IPS-20b (cell line): ENCODE data around the gene MAPK8IP3.

Experiments used
- H3K27ac ChIP-seq: one replicate; pipeline ENCODE4 v1.5.1; 2013; ENCODE audit warnings: low read length
- H3K27me3 ChIP-seq: 2 replicates; pipeline ENCODE4 v1.6.1; 2013; ENCODE audit warnings: mild to moderate bottlenecking, low read length, inconsistent platforms; ENCODE audit not compliant: insufficient read depth
- H3K36me3 ChIP-seq: 2 replicates; pipeline ENCODE4 v1.6.1; 2013; ENCODE audit warnings: low read depth, mild to moderate bottlenecking, inconsistent platforms, low read length, moderate library complexity; ENCODE audit not compliant: insufficient read depth
- H3K4me1 ChIP-seq: 2 replicates; pipeline ENCODE4 v1.6.1; 2013; ENCODE audit warnings: mild to moderate bottlenecking, control low read depth, inconsistent platforms, low read length, moderate library complexity; ENCODE audit not compliant: insufficient read depth
- H3K4me3 ChIP-seq: 2 replicates; pipeline ENCODE4 v1.5.1; 2013; ENCODE audit warnings: mild to moderate bottlenecking, low read length, inconsistent platforms
- H3K9ac ChIP-seq: 2 replicates; pipeline ENCODE4 v1.6.1; 2013; ENCODE audit warnings: low read depth, mild to moderate bottlenecking, inconsistent platforms, low read length, moderate library complexity
- H3K9me3 ChIP-seq: 2 replicates; pipeline ENCODE4 v1.6.1; 2013; ENCODE audit warnings: mild to moderate bottlenecking, low read depth, low read length, inconsistent platforms; ENCODE audit not compliant: insufficient read depth

The MAPK8IP3 gene

GRCh38 chr16:1800701-1801100 is 94.7 kb downstream of the MAPK8IP3 start:
- Histone ChIP-seq H3K4me1 (no peaks in the 10 kb centered on the region), H3K4me3 (no peak overlapping the region), H3K9me3 (peaks cover 39% of the 10 kb centered on the region), H3K9ac (no peak overlapping the region), H3K27me3 (no peaks in the 10 kb centered on the region), H3K36me3 (no peaks in the 10 kb centered on the region), H3K27ac (no peak overlapping the region)

DNA sequence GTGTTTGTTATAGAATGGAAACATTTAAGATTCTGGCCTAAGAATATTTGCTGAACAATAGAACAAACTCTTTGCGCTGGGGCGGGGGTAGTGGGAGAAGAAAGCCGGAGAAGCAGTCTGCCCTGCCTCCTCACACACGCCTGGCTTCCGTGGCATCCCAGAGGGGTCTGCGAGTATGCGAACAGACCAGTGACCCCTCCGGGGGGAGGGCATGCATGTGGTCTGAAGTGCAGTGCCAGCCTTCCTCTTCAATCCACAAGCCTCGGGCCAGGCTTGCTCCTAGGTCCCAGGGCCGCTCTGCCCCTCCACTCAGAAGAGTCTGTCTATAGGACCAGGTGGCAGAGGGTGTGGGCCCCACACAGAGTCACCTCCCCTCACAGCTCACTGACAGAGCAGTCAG is 101.6 kb downstream of the MAPK8IP3 start:
- H3K27me3 ChIP-seq: no peaks in the 10 kb centered on the region
- 0 out of 2 replicates have a peak, but pooled peaks cover 9% of the 10 kb centered on the region for H3K36me3 ChIP-seq
- H3K4me1 ChIP-seq: no peaks in the 10 kb centered on the region
- H3K4me3 ChIP-seq: no peak overlapping the region
- H3K9me3 ChIP-seq: no peaks in the 10 kb centered on the region
- no peak overlapping the region for H3K27ac ChIP-seq
- H3K9ac ChIP-seq: no peak overlapping the region

DNA sequence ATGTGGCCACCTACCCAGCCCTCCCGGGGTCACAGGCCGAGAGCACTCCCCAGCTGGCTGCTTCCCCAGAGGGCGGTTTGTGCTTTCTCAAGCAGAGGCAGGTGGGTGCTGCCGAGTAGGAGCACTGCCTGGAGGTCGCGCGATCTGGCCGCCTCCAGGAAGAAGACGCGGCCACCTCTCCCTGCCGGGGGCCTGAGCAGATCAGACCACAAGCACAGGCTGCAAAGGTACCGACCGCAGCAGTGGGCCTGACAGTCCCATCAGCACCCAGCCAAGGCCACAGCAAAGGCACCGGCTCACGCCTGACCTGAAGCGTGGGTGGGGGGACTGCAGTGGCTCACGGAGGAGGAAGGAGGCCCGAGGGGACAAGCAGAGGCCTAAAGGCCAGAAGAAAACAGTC is 102.7 kb downstream of the MAPK8IP3 start:
- H3K36me3 ChIP-seq: 0 out of 2 replicates have a peak, but pooled peaks cover 9% of the 10 kb centered on the region
- no peaks in the 10 kb centered on the region for H3K27me3 ChIP-seq
- no peak overlapping the region for H3K27ac ChIP-seq
- H3K9me3 ChIP-seq: no peaks in the 10 kb centered on the region
- no peak overlapping the region for H3K4me3 ChIP-seq
- no peak overlapping the region for H3K9ac ChIP-seq
- H3K4me1 ChIP-seq: no peaks in the 10 kb centered on the region

DNA sequence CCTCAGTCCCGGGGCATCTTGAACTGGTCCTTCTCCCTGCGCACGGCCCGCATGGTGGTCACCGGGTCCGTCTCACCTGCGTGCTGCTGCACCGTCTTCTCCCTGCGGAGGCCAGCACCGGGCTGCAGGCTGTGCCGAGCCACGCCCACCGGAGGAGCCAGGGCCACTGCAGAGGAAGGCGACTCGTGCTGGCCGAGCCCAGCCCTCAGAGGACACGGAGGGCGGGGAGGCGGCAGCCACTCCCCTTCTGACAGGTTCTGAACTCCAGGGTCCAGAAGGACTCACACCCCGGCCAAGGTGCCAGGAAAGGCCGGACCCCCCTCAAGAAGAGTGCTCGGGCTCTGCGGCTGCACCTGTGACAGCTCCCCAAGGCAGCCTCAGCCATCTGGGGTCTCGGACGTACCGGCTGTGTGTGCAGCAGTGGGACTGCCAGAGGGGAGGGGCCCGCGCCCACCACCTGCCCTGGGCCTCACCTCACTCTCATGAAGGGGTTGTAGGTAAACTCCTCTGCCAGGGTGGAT is 103.3 kb downstream of the MAPK8IP3 start:
- Histone ChIP-seq H3K36me3 (0 out of 2 replicates have a peak, but pooled peaks cover 9% of the 10 kb centered on the region), H3K27ac (no peak overlapping the region), H3K27me3 (no peaks in the 10 kb centered on the region), H3K9me3 (no peaks in the 10 kb centered on the region), H3K4me3 (no peak overlapping the region), H3K9ac (no peak overlapping the region), H3K4me1 (no peaks in the 10 kb centered on the region)

GRCh38 chr16:1810106-1810505 is 104.1 kb downstream of the MAPK8IP3 start:
- Histone ChIP-seq H3K27me3 (no peaks in the 10 kb centered on the region), H3K4me1 (no peaks in the 10 kb centered on the region), H3K27ac (no peak overlapping the region), H3K9me3 (no peaks in the 10 kb centered on the region), H3K9ac (no peak overlapping the region), H3K4me3 (no peak overlapping the region), H3K36me3 (0 out of 2 replicates have a peak, but pooled peaks cover 9% of the 10 kb centered on the region)

DNA sequence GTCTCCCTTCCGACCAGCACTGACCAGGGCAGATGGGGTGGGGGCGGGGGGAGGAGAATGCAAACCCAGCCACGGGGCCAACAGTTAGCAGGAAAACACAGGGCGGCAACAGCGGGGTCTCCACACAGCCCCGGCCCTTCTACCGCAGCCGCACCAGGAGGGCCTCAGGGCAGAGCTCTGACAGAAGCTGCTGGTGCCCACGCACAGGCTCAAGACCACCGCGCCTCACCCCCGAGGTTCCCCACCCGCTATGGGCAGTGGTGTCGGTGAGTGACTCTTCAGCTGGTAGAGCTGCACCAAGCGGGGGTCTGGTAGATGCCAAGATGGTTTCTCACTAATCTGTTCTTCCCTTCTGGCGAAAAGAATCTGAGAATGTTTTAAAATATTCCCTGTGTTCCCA is 104.5 kb downstream of the MAPK8IP3 start:
- Histone ChIP-seq H3K4me3 (no peak overlapping the region), H3K36me3 (0 out of 2 replicates have a peak, but pooled peaks cover 9% of the 10 kb centered on the region), H3K9me3 (no peaks in the 10 kb centered on the region)

DNA sequence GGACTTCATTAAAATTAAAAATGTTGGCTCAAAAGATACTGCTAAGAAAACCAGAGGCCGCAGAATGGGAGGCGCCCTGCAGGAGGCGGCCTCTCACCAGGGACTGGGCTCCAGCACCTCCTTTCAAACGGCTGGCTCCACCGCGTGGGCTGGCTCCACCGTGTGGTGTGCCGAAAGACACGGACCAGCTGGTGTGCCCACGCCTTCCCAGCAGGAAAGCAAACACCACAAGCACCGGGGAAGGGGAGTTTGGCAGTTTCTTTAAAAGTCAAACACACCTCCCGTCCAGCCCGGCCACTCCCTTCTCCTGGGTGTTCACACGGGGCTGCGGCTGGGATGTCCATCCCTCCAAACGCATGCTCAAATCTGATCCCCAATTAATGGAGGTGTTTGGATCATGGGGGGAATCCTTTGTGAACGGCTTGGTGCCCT is 106.8 kb downstream of the MAPK8IP3 start:
- Histone ChIP-seq H3K9ac (no peak overlapping the region), H3K4me1 (no peaks in the 10 kb centered on the region), H3K4me3 (no peak overlapping the region), H3K36me3 (peaks cover 15% of the 10 kb centered on the region; the same call in 1 of the 2 replicates), H3K27me3 (no peaks in the 10 kb centered on the region), H3K27ac (no peak overlapping the region), H3K9me3 (no peaks in the 10 kb centered on the region)

More for the DNA sequence above, 104.5 kb downstream of the MAPK8IP3 start:
- Histone ChIP-seq H3K4me1 (no peaks in the 10 kb centered on the region), H3K27ac (no peak overlapping the region), H3K9ac (no peak overlapping the region), H3K27me3 (no peaks in the 10 kb centered on the region)

DNA sequence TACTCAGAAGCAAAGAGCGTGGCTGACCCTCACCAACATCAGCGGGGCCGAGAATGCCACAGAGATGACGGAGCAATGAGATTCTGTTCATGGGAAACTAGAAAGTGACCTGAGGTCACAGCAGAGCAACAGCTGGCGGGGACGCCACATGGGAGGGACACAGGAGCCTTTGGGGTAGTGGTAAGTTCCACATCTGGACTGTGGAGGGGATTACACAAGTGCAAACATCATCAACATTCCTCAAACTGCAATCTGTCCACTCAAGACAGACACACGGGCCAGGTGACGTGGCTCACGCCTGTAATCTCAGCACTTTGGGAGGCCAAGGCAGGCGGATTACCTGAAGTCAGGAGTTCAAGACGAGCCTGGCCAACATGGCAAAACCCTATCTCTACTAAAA is 109.5 kb downstream of the MAPK8IP3 start:
- H3K27ac ChIP-seq: no peak overlapping the region
- no peaks in the 10 kb centered on the region for H3K4me1 ChIP-seq
- no peaks in the 10 kb centered on the region for H3K9me3 ChIP-seq
- peaks cover 6% of the 10 kb centered on the region; the same call in 1 of the 2 replicates for H3K36me3 ChIP-seq
- no peak overlapping the region for H3K4me3 ChIP-seq
- no peak overlapping the region for H3K9ac ChIP-seq
- H3K27me3 ChIP-seq: no peaks in the 10 kb centered on the region

DNA sequence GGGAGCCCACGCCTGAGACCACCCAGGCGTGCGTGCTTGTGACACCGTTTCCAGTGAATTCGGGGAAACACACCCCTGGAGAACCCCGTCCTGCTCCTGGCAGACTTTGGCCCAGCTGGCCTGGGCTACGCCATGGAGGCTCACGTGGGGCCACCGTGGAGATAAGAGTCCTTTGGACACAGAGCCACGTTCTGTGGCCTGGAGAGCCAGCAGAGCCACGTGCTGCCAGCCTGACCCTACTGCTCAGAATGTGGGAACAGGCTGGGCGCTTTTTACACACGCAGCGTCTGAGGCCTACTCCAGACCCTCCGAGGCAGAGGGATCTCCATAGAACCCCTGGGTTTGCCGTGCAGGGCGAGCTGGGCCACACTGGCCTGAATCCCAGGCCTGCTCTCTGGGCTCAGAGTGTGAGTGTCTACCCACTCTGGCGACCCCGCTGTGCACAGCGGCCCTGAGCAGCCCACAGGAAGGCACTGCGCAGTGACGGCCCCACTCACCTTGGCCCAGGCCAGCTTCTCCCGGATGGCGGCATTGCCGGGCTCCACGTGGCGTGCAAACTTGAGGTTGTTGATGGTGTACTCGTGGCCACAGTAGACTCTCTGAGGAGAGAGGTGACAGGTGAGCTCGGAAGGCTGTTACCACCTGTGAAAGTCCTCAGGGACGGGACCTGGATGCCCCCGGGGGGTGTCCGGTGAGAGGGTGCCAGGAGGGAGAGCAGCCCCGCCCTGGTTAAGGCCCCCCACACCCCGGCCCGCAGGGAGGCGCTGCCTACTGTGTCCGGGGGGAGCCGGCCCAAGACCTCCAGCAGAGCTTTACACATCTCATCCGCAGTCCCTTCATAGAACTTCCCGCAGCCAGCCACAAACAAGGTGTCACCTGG is 110.6 kb downstream of the MAPK8IP3 start:
- peaks cover 6% of the 10 kb centered on the region; the same call in 1 of the 2 replicates for H3K36me3 ChIP-seq
- no peak overlapping the region for H3K9ac ChIP-seq
- H3K4me1 ChIP-seq: no peaks in the 10 kb centered on the region
- H3K4me3 ChIP-seq: no peak overlapping the region
- no peaks in the 10 kb centered on the region for H3K27me3 ChIP-seq
- no peak overlapping the region for H3K27ac ChIP-seq
- H3K9me3 ChIP-seq: no peaks in the 10 kb centered on the region

GRCh38 chr16:1817276-1817589 is 111.2 kb downstream of the MAPK8IP3 start:
- Histone ChIP-seq H3K9ac (no peak overlapping the region), H3K36me3 (peaks cover 6% of the 10 kb centered on the region; the same call in 1 of the 2 replicates), H3K27ac (no peak overlapping the region), H3K27me3 (no peaks in the 10 kb centered on the region), H3K9me3 (no peaks in the 10 kb centered on the region), H3K4me3 (no peak overlapping the region), H3K4me1 (no peaks in the 10 kb centered on the region)

DNA sequence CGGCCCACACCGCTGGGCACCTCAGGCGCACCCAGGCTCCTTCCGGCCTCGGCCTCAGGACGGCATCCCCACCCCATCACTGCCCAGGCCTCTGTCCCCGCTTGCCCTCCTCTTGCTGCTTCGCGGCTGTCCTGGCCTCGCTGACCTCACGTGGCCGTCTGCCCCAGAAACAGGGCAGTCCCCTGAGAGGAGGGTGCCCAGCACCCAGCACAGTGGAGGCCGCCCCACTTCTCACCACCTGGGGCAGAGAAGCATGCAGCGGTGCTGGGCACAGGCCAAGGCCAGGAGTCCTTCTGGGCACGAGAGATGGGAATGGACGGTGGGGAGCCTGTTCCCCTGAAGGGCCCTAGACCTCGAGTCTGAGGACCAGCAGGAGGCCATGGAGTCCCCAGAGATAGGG is 111.7 kb downstream of the MAPK8IP3 start:
- Histone ChIP-seq H3K4me1 (no peaks in the 10 kb centered on the region), H3K27me3 (no peaks in the 10 kb centered on the region), H3K27ac (no peak overlapping the region), H3K4me3 (no peak overlapping the region), H3K9me3 (no peaks in the 10 kb centered on the region), H3K36me3 (peaks cover 6% of the 10 kb centered on the region; the same call in 1 of the 2 replicates), H3K9ac (no peak overlapping the region)
